T-helper 9 cell (primary cell): ENCODE results near the gene TMEM43.

Source experiments
- DNase-seq: peaks from one replicate; pipeline ENCODE4 v3.0.0-alpha.2; 2020

Gene TMEM43

GRCh38 chr3:14138878-14139655, 14.2 kb downstream of the TMEM43 start:
- DNase-seq, result no peak

DNA sequence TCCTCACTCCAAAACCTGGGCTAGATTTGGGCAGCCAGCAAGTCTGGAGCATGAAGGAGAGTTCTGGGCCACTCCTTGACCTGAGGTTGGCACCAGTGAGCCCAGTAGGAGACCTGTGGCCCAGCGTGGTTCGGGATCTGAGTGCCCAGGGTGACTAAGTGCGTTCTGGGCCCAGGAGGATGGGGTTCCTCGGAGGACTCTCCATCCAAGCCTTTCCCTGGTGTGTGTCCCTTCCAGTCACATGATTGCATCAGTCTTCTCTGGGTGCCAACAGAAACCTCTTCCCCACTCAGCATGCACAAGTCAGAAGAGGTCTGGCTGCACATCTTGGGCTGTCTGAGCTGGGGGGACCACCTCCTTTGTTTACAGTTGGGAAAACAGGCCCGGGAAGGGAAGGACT, 14.9 kb downstream of the TMEM43 start:
- no peak for DNase-seq

GRCh38 chr3:14140668-14141067, 15.8 kb downstream of the TMEM43 start:
- DNase-seq, result no peak

GRCh38 chr3:14141144-14141543, 16.3 kb downstream of the TMEM43 start:
- DNase-seq, result no peak

GRCh38 chr3:14141602-14142341, 16.9 kb downstream of the TMEM43 start:
- DNase-seq, result no peak

DNA sequence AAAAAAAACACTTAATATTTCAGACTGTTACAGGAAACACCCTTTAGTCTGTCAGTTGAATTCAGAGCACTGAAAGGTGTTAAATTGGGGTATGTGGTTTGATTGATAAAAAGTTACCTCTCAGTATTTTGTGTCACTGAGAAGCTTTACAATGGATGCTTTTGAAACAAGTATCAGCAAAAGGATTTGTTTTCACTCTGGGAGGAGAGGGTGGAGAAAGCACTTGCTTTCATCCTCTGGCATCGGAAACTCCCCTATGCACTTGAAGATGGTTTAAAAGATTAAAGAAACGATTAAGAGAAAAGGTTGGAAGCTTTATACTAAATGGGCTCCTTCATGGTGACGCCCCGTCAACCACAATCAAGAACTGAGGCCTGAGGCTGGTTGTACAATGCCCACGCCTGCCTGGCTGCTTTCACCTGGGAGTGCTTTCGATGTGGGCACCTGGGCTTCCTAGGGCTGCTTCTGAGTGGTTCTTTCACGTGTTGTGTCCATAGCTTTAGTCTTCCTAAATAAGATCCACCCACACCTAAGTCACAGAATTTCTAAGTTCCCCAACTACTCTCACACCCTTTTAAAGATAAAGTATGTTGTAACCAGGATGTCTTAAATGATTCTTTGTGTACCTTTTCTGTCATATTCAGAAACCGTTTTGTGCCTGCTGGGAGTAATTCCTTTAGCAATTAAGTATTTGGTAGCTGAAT, 17.9 kb downstream of the TMEM43 start:
- DNase-seq, result peak; percentile 65

DNA sequence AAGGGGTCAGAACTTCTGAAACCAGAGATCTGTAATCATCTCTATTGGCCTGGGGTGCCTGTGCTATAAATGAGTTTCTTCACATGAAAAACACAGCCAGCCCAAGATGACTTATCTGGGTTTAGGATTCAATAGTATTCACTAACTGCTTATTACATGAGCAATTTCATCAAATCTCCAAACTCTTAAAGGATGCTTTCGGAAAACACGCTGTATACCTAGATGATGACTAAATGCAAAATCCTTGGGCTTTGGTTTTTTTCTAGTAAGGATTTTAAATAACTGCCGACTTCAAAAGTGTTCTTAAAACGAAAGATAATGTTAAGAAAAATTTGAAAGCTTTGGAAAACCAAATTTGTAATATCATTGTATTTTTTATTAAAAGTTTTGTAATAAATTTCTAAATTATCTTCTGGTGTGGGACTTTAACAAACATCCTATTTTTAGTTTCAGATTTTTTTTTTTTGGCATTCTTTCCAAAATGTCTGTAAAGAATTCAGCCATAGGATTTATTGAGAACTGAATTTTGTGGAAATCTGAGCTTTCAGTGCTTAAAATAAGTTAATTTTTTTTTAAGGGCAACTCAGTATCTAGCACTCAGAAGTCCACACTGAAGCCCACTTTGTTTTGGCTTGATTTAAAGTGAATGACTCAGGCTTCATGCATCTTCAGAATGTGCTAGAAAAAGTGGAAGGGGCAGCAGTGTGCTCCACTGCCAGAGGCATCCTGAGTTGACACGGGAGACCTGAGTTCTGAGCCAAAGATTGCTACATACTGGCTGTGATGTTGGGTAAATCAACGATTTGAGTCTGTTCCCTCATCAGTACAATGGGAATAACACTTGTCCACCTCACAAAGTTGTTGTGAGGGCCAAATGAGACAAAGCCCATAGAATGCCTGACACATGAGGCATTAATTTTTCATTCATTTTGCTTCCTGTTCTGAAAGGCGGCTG, 18.7 kb downstream of the TMEM43 start:
- DNase-seq, result no peak

GRCh38 chr3:14144423-14145075, 19.7 kb downstream of the TMEM43 start:
- DNase-seq, result peak; percentile 58

DNA sequence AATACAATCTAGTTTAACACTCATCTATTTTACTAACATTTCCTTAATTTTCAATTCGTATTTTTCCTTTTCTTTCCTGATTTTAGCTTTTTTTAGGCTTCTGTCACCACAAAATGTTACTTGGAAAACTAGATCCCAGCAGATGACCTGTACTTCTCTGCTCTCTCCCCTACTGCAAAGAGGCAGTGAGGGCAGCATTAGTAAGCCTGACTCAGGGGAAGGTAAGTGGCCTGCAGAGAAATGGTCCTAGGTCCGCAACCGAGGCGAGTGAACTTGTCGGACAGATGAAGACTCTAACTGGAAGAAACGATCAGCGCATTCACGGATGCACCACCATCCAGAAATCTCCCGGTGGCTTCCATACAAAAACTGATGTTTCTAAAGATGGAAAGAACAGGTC, 20.4 kb downstream of the TMEM43 start:
- DNase-seq, result no peak

- DNase-seq, result no peak
Measured at GRCh38 chr3:14145670-14146380, 21.0 kb downstream of the TMEM43 start.

GRCh38 chr3:14146381-14147065, 21.7 kb downstream of the TMEM43 start:
- DNase-seq, result no peak

DNA sequence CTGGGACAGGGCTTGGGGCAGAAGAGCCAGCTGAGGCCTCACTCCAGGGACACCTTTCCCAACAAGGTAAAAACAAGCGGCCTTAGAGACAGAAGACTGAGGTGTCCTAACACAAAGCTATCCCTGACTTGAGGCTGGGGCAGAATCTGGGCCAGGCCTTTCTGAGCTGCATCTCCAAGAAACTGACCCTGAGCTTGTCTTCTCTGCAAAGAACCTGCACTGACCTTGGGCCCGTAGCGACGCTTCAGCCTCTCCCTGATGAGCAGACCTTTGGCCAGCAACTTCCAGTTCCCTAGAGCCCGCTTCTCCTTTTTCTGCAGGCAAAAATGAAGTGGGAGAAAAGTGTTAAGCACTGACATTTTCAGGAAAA, 22.2 kb downstream of the TMEM43 start:
- DNase-seq, result no peak

GRCh38 chr3:14147617-14148016, 22.8 kb downstream of the TMEM43 start:
- no peak for DNase-seq

GRCh38 chr3:14148041-14148985, 23.5 kb downstream of the TMEM43 start:
- no peak for DNase-seq

- DNase-seq, result no peak
Measured at GRCh38 chr3:14150078-14150477, 25.2 kb downstream of the TMEM43 start.

GRCh38 chr3:14150491-14151230, 25.8 kb downstream of the TMEM43 start:
- DNase-seq, result no peak

- no peak for DNase-seq
Measured at GRCh38 chr3:14151471-14152083, 26.7 kb downstream of the TMEM43 start.

- no peak for DNase-seq
Measured at GRCh38 chr3:14152233-14152962, 27.5 kb downstream of the TMEM43 start.
